GOT3 (cell line): ENCODE data around the gene SNX13.
"Not testable (repeated sequence)": the region's sequence is repeated elsewhere in the genome, so short reads cannot be mapped to it uniquely, and the experiment has no call there.

Experiments
- DNase-seq: peaks from one replicate; lab custom pipeline; 2025; ENCODE audit warnings: mixed read lengths; lab: John Stamatoyannopoulos, UW

The SNX13 gene

GRCh38 chr7:17849504-17849903, 90.8 kb downstream of the SNX13 start:
- DNase-seq, result no peak

GRCh38 chr7:17848516-17848915, 91.8 kb downstream of the SNX13 start:
- DNase-seq, result no peak

GRCh38 chr7:17846935-17847334, 93.4 kb downstream of the SNX13 start:
- DNase-seq, result no peak

- no peak for DNase-seq
Observed at GRCh38 chr7:17845197-17845547, 95.1 kb downstream of the SNX13 start.

GRCh38 chr7:17844514-17845196, 95.6 kb downstream of the SNX13 start:
- DNase-seq, result no peak

GRCh38 chr7:17844022-17844421, 96.3 kb downstream of the SNX13 start:
- DNase-seq, result no peak

GRCh38 chr7:17843041-17843440, 97.3 kb downstream of the SNX13 start:
- DNase-seq, result no peak

- no peak for DNase-seq
Observed at GRCh38 chr7:17832820-17833355, 107.4 kb downstream of the SNX13 start.

- no peak for DNase-seq
Observed at GRCh38 chr7:17832242-17832641, 108.1 kb downstream of the SNX13 start.

- no peak for DNase-seq
Observed at GRCh38 chr7:17830206-17830605, 110.1 kb downstream of the SNX13 start.

- DNase-seq, result no peak
Observed at GRCh38 chr7:17829001-17829400, 111.3 kb downstream of the SNX13 start.

- no peak for DNase-seq
Observed at GRCh38 chr7:17822547-17823173, 117.6 kb downstream of the SNX13 start.

- DNase-seq, result no peak
Observed at GRCh38 chr7:17816903-17817302, 123.4 kb downstream of the SNX13 start.

- DNase-seq, result no peak
Observed at GRCh38 chr7:17815318-17815717, 125.0 kb downstream of the SNX13 start.

GRCh38 chr7:17814058-17814457, 126.2 kb downstream of the SNX13 start:
- no peak for DNase-seq

GRCh38 chr7:17809215-17809614, 131.1 kb downstream of the SNX13 start:
- not testable (repeated sequence) for DNase-seq

- DNase-seq, result no peak
Observed at GRCh38 chr7:17807242-17807641, 133.1 kb downstream of the SNX13 start.

- no peak for DNase-seq
Observed at GRCh38 chr7:17806631-17807030, 133.7 kb downstream of the SNX13 start.

GRCh38 chr7:17802056-17802455, 138.2 kb downstream of the SNX13 start:
- no peak for DNase-seq

- no peak for DNase-seq
Observed at GRCh38 chr7:17792075-17792936, 148.0 kb downstream of the SNX13 start.

GRCh38 chr7:17787257-17787656, 153.0 kb downstream of the SNX13 start:
- no peak for DNase-seq

- no peak for DNase-seq
Observed at GRCh38 chr7:17786314-17786852, 153.9 kb downstream of the SNX13 start.

- DNase-seq, result no peak
Observed at GRCh38 chr7:17782216-17782549, 158.1 kb downstream of the SNX13 start.
